ENCODE data around the gene NUP62. TPM values are rescaled to one million over a fixed set of nuclear protein-coding genes. Genes with fewer than 3 reads are reported as not detected.

NUP62 gene, protein sequence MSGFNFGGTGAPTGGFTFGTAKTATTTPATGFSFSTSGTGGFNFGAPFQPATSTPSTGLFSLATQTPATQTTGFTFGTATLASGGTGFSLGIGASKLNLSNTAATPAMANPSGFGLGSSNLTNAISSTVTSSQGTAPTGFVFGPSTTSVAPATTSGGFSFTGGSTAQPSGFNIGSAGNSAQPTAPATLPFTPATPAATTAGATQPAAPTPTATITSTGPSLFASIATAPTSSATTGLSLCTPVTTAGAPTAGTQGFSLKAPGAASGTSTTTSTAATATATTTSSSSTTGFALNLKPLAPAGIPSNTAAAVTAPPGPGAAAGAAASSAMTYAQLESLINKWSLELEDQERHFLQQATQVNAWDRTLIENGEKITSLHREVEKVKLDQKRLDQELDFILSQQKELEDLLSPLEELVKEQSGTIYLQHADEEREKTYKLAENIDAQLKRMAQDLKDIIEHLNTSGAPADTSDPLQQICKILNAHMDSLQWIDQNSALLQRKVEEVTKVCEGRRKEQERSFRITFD
- 39.3 TPM for total RNA-seq
- long read RNA-seq, transcript NUP62-201 (3 exons, 2,870 nt): minor isoform, 6 of 65 reads
- long read RNA-seq, transcript NUP62-211 (3 exons, 2,053 nt): minor isoform, 5 of 65 reads
- long read RNA-seq, transcript NUP62-202 (2 exons, 3,479 nt): major isoform, 15 of 65 reads
- long read RNA-seq, partial matches to known transcripts: 0 of 65 reads
- long read RNA-seq, other reads (novel, unspliced or antisense): 36 of 65 reads

- DNase-seq: peak; percentile 95
- ATAC-seq: peak; percentile 73
- H3K9me3 ChIP-seq: no peaks in the 10 kb centered on the region
- peaks cover 9% of the 10 kb centered on the region for H3K4me1 ChIP-seq
- H3K4me3 ChIP-seq: peak within 1 kb of the TSS; percentile 94
- H3K27ac ChIP-seq: peak within 1 kb of the TSS; percentile 92
- no peak for TF ChIP-seq CTCF (IDR thresholded peaks at IDR 0.05)
- H3K27me3 ChIP-seq: no peaks in the 10 kb centered on the region
- peaks cover 27% of the 10 kb centered on the region for H3K36me3 ChIP-seq
- intact Hi-C loops (cut with DNase I): no loop called here
Measured at GRCh38 chr19:49929121-49929610, at the start of gene NUP62, which contains the start of gene ATF5. NUP62 (minus strand) TSS chr19:49929504; CDS start chr19:49909807, 19,697 bp downstream. ATF5 (plus strand) TSS chr19:49929205; CDS start chr19:49930851, 1,646 bp downstream.

GRCh38 chr19:49978324-49978723 lies 49.0 kb upstream of the NUP62 start:
- H3K4me1 ChIP-seq: no peaks in the 10 kb centered on the region
- no peak overlapping the region for H3K4me3 ChIP-seq
- TF ChIP-seq CTCF (IDR thresholded peaks at IDR 0.05): no peak
- intact Hi-C loops (cut with DNase I): no loop called here
- ATAC-seq: no peak
- no peaks in the 10 kb centered on the region for H3K9me3 ChIP-seq
- DNase-seq: no peak
- no peak overlapping the region for H3K27ac ChIP-seq
- H3K36me3 ChIP-seq: peaks cover 57% of the 10 kb centered on the region
- H3K27me3 ChIP-seq: no peaks in the 10 kb centered on the region

DNA sequence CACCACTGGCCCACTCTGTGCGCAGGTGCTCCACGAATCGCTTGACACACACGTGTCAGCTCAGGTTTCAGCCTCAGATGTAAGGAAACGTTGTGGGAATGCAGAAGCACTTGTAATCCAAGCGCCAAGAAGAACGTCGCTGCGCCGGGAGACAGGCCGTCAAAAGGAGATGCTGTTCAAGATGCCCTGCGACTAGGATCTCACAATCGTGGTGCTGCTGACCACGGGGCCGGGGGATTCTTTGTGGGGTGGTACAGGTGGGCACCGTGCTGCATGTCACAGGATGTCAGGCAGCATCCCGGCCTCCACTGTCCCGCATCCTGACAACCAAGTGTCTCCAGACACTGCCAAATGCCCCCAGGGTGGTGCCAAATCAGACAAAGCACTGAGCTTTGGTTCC lies 48.6 kb upstream of the NUP62 start:
- H3K27me3 ChIP-seq: no peaks in the 10 kb centered on the region
- ATAC-seq (no peak), DNase-seq (no peak)
- H3K27ac ChIP-seq: no peak overlapping the region
- peaks cover 57% of the 10 kb centered on the region for H3K36me3 ChIP-seq
- no peak overlapping the region for H3K4me3 ChIP-seq
- H3K9me3 ChIP-seq: no peaks in the 10 kb centered on the region
- no peaks in the 10 kb centered on the region for H3K4me1 ChIP-seq
- no peak for TF ChIP-seq CTCF (IDR thresholded peaks at IDR 0.05)
- intact Hi-C loops (cut with DNase I): no loop called here

- Histone ChIP-seq H3K36me3 (peaks cover 56% of the 10 kb centered on the region), H3K9me3 (no peaks in the 10 kb centered on the region), H3K4me3 (no peak overlapping the region), H3K27me3 (no peaks in the 10 kb centered on the region), H3K4me1 (no peaks in the 10 kb centered on the region), H3K27ac (no peak overlapping the region)
- ATAC-seq (no peak), DNase-seq (no peak)
- intact Hi-C loops (cut with DNase I): no loop called here
- TF ChIP-seq CTCF (IDR thresholded peaks at IDR 0.05): no peak
Measured at GRCh38 chr19:49977076-49977475, 47.8 kb upstream of the NUP62 start.

DNA sequence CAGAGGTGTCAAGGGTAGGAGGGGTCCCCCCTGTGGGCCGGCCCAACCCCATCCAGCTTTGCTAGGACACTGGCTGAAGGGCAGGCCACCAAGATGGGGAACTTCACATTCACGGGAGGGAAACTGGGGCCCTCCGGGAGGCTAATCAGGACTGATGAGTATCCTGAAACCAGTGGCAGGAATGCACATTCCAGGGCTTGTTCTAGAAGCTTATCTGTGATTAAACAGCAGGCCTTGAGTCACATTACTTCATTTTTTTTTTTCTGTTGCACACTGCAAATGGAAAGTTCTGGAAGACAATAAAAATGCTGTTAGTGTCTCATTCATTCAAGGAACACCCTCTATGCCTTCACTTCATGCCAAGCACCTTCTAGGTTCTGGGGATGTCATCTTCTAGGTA lies 47.2 kb upstream of the NUP62 start:
- peaks cover 50% of the 10 kb centered on the region for H3K36me3 ChIP-seq
- DNase-seq: no peak
- no peak overlapping the region for H3K27ac ChIP-seq
- H3K9me3 ChIP-seq: no peaks in the 10 kb centered on the region
- H3K4me1 ChIP-seq: no peaks in the 10 kb centered on the region
- no peak for ATAC-seq
- intact Hi-C loops (cut with DNase I): no loop called here
- no peak overlapping the region for H3K4me3 ChIP-seq
- H3K27me3 ChIP-seq: no peaks in the 10 kb centered on the region
- no peak for TF ChIP-seq CTCF (IDR thresholded peaks at IDR 0.05)
